Thoracic aorta (tissue), 2 donors: ENCODE results near the gene CCDC148. TPM values are rescaled to one million over a fixed set of nuclear protein-coding genes. Genes with fewer than 3 reads are reported as not detected.

Experiments
- ATAC-seq: fragments of 150-250 bp; one replicate; pipeline ENCODE4 v1.8.0; 2017; ENCODE audit warnings: low read depth; ENCODE audit not compliant: insufficient number of reproducible peaks, low FRiP score
- DNase-seq: peaks from one replicate; pipeline ENCODE4 v3.0.0-alpha.2; 2020; ENCODE audit warnings: low spot score
- H3K27ac ChIP-seq, 2 donors: fragments of 200-600 bp; sonication (generic); 1 replicate in 1 of 2; 2 replicates in 1 of 2; pipeline ENCODE4 v1.5.1; 2016; ENCODE audit warnings: mild to moderate bottlenecking in 2 of 2, moderate library complexity in 2 of 2
- H3K27me3 ChIP-seq: fragments of 200-600 bp; sonication (generic); replicated peaks from 2 replicates; pipeline ENCODE4 v1.6.0; 2016; ENCODE audit warnings: mild to moderate bottlenecking; ENCODE audit not compliant: insufficient read depth
- H3K36me3 ChIP-seq: fragments of 200-600 bp; sonication (generic); one replicate; pipeline ENCODE4 v1.5.1; 2016
- H3K4me1 ChIP-seq, 2 donors: fragments of 200-600 bp; sonication (generic); 1 replicate in 1 of 2; 2 replicates in 1 of 2; pipeline versions ENCODE4 v1.5.1 to v1.6.0; 2016; ENCODE audit warnings: low read depth in 2 of 2, mild to moderate bottlenecking in 1 of 2; ENCODE audit not compliant: control insufficient read depth in 1 of 2
- H3K4me3 ChIP-seq: fragments of 200-600 bp; sonication (generic); 2 replicates; pipeline ENCODE4 v1.5.1; 2016; ENCODE audit warnings: mild to moderate bottlenecking
- H3K9me3 ChIP-seq: fragments of 200-600 bp; sonication (generic); 2 replicates; pipeline ENCODE4 v1.5.1; 2016
- total RNA-seq, 2 donors: library from RNA; depleted of rRNA; stranded (reverse); fragments of >200 nt; gene quantifications; one replicate each; pipeline versions ENCODE4 v1.1.0 to v1.2.3, GENCODE V29; 2016
- TF ChIP-seq, protein P1 (sequence below): fragments of 200-600 bp; sonication (generic); IDR thresholded peaks from one replicate; pipeline ENCODE4 v1.5.1; 2019; ENCODE audit warnings: antibody characterized with exemption

Gene CCDC148
- total RNA-seq, 2 donors from 2014 or later = 0.71 TPM; not detected in 1

DNA sequence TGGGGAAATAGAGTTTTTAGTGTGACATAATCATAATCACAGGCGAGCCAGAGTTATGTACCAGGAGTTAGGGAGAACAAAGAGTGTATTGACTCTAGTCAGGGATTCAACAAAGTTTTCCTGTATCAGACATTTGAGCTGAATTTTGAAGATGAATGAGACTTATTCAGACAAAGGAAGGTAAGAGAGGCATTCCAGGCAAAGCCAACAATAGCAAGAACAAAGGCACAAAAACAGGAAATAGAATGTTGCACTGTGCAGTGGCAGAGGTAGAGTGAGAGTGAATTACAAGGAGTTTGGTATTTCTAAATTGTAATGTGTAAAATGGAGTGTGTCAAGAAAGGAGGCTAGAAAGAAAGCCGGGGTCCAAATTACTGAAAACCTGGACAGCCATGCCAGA lies 156.2 kb downstream of the CCDC148 start:
- Histone ChIP-seq H3K27ac (no peak overlapping the region), H3K27me3 (no peaks in the 10 kb centered on the region)
- ATAC-seq = no peak

DNA sequence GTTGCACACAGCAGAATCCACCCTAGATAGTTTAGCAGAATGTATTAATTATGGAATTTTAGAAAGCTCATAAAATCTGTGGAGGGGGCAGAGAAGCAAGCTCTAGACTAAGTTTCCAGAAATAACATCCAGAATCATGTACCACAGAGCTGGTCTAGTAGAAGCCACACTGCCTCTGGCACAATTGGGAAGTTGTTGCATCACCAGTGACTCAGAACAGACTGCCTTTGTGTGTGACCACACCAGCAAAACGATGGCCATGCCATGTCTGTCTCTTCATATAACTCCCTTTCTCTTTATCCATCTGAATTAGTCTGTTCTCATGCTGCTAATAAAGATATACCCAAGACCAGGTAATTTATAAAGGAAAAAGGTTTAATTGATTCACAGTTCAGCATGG lies 158.9 kb downstream of the CCDC148 start:
- TF ChIP-seq, protein P1, sequence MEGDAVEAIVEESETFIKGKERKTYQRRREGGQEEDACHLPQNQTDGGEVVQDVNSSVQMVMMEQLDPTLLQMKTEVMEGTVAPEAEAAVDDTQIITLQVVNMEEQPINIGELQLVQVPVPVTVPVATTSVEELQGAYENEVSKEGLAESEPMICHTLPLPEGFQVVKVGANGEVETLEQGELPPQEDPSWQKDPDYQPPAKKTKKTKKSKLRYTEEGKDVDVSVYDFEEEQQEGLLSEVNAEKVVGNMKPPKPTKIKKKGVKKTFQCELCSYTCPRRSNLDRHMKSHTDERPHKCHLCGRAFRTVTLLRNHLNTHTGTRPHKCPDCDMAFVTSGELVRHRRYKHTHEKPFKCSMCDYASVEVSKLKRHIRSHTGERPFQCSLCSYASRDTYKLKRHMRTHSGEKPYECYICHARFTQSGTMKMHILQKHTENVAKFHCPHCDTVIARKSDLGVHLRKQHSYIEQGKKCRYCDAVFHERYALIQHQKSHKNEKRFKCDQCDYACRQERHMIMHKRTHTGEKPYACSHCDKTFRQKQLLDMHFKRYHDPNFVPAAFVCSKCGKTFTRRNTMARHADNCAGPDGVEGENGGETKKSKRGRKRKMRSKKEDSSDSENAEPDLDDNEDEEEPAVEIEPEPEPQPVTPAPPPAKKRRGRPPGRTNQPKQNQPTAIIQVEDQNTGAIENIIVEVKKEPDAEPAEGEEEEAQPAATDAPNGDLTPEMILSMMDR = no peak
- Histone ChIP-seq H3K4me1 (no peaks in the 10 kb centered on the region), H3K36me3 (no peaks in the 10 kb centered on the region), H3K27ac (no peak overlapping the region), H3K9me3 (no peaks in the 10 kb centered on the region), H3K27me3 (no peaks in the 10 kb centered on the region), H3K4me3 (no peak overlapping the region)
- DNase-seq (no peak), ATAC-seq (no peak)

More for the DNA sequence above, 156.2 kb downstream of the CCDC148 start:
- H3K4me1 ChIP-seq = no peaks in the 10 kb centered on the region
- no peaks in the 10 kb centered on the region for H3K9me3 ChIP-seq
- no peak overlapping the region for H3K4me3 ChIP-seq
- H3K36me3 ChIP-seq = no peaks in the 10 kb centered on the region
- DNase-seq = no peak
- TF ChIP-seq, protein P1 = no peak

DNA sequence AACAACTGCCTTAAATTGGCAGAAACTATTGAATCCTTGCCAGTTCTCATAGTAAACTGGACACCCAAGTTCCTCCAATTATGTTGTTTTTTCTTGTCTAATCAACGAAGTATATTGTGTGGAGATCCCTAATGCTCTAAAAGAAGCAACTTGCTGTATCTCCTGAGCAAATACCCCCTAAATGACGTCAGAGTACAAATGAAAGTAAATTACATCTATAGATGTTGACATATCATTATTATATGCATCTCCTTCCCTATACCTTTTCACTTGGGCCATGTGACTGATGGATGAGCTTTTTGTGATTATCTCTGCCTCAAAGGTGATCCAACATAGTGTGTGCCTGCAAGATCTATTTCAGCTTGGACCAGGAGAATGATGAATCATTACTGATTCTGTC lies 159.4 kb downstream of the CCDC148 start:
- Histone ChIP-seq H3K27me3 (no peaks in the 10 kb centered on the region), H3K27ac (no peak overlapping the region), H3K4me3 (no peak overlapping the region), H3K36me3 (no peaks in the 10 kb centered on the region), H3K9me3 (no peaks in the 10 kb centered on the region), H3K4me1 (no peaks in the 10 kb centered on the region)
- DNase-seq (no peak), ATAC-seq (no peak)
- TF ChIP-seq, protein P1 = no peak

DNA sequence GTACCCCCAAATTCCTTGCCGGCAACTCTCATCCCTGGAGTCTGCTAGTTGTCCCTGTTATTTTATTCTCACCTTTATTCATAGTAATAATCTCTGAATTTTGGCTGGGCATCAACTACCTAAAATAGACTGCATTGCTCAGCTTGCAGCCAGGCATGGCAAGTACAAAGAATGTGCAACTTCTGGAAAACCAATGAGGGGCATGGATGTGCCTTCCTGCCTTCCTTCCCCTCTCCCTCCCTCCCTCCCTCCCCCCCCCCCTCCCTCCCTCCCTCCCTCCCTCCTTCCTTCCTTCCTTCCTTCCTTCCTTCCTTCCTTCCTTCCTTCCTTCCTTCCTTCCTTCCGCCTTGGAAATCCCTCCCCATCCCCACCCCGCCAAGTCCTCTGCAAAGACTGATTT lies 162.8 kb downstream of the CCDC148 start:
- Histone ChIP-seq H3K4me1 (no peaks in the 10 kb centered on the region), H3K27me3 (no peaks in the 10 kb centered on the region), H3K27ac (no peak overlapping the region), H3K9me3 (no peaks in the 10 kb centered on the region), H3K4me3 (no peak overlapping the region), H3K36me3 (no peaks in the 10 kb centered on the region)
- no peak for DNase-seq
- TF ChIP-seq, protein P1 = no peak
- no peak for ATAC-seq

DNA sequence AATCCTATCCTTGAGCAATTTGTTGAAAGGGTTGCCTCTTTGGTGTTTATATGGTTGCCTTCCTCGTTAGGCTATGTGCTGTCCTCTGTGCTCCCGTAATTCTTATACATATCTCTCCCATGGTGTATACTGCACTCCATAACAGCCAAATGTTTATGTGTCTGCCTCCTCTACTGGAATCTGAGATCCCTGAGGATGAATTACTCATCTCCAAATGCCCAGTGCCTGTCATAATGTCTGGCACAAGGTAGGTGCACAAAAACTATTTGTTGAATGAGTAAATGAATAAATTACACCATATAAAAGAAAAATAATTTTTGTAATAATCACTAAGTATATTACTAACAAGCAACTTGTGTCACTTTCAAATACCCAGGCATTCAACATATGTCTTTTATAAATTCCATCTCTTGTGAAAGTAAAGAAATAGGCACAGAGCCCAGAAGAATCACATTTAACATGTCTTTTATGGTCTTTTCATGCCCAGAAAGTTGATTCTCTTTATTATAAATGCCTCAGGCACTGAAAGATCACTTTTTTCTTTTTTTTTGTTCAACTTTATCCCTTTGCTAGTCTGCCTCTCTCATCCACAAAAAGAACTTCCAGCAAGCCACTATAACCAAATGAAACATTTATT lies 164.9 kb downstream of the CCDC148 start:
- H3K27me3 ChIP-seq = no peaks in the 10 kb centered on the region
- H3K9me3 ChIP-seq = no peaks in the 10 kb centered on the region
- no peak overlapping the region for H3K27ac ChIP-seq
- DNase-seq = no peak
- H3K36me3 ChIP-seq = no peaks in the 10 kb centered on the region
- H3K4me3 ChIP-seq = no peak overlapping the region
- TF ChIP-seq, protein P1 = no peak
- no peaks in the 10 kb centered on the region for H3K4me1 ChIP-seq
- ATAC-seq = no peak
